ENCODE measurements around the gene EIF3D.

The EIF3D gene

GRCh38 chr22:36505998-36506635 lies 22.8 kb downstream of the EIF3D start:
- DNase-seq (ENCODE audit: low spot score), result no peak

- DNase-seq (ENCODE audit: low spot score), result no peak
These were observed 30.9 kb downstream of the EIF3D start for GRCh38 chr22:36497910-36498665.

DNA sequence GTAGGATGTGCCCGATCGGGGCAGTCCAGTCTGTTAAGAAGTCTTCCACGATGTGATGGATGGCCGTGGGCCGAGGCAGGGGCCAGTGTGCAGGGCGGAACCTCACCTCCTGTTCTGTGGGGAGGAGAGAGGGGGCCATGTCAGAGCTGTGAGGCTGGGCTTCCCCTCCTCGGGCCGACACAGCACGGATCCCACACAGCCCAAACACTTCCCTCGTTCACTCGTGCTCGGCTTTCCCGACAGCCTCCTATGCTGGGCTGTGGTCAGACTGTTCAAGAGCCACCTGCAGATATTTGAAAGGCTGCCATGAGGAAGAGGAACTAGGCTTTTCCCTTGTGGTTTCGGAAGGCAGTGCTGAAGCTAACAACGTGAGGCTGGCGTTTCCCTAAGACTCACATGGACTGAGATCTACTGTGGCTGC lies 35.3 kb downstream of the EIF3D start:
- DNase-seq (ENCODE audit: low spot score), result no peak

- no peak for DNase-seq (ENCODE audit: low spot score)
These were observed 36.9 kb downstream of the EIF3D start for GRCh38 chr22:36492109-36492508.

DNA sequence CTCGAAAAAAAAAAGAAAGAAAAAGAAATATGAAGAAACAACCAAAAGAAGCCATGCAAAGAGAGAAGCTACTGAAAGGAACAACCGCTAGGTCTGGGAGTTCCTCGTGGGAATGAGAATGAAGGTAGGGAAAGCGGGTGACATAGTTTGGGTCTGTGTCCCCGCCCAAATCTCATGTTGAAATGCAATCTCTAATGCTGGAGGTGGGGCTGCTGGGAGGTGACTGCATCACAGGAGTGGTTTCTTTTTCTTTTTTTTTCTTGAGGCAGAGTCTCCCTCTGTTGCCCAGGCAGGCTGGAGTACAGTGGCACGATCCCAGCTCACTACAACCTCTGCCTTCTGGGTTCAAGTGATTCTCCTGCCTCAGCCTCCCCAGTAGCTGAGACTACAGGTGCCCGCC lies 37.8 kb downstream of the EIF3D start:
- DNase-seq (ENCODE audit: low spot score), result no peak

GRCh38 chr22:36486619-36487384 lies 42.2 kb downstream of the EIF3D start:
- peak; percentile 54 for DNase-seq (ENCODE audit: low spot score)

- peak; percentile 97 for DNase-seq (ENCODE audit: low spot score)
These were observed 47.4 kb downstream of the EIF3D start, which contains the start of gene TXN2 for GRCh38 chr22:36481393-36482168. TSS of gene TXN2 (minus strand) at chr22:36481640. CDS start at chr22:36480837, 803 bp downstream.

DNA sequence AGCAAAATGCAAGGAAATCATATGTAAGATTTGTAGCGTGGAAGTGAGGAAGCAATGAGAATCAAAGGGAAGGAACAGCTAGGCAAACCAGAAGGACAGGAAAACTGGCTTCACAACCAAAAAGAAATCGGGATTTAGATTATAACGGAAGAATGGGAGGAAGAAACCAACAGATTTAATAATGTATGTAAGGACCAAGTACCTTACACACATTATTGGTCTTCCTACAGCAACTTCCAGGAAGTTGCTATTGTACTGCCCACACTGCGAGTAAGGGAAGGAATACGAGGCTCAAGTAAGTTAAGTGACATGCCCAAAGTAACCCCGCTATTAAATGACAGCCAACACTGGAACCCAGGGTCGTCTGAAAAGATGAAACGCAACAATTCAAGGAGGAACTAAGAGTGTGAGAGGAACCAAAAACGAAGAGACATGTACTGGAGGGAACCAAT lies 48.0 kb downstream of the EIF3D start:
- no peak for DNase-seq (ENCODE audit: low spot score)

DNA sequence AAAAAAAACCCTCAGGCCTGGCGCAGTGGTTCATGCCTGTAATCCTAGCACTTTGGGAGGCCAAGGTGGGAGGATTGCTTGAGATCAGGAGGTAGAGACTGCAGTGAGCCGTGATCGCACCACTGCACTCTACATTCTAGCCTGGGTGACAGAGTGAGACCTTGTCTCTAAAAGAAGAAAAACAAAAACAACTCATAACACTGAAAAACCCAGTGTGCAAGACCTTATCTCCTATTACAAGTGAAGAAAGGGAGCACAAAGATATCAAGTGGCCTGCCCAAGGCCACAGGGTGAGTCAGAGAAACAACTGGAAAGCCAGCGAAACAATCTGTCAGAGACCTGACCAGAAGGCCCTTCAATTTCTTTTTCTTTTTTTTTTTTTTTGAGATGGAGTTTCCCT lies 50.0 kb downstream of the EIF3D start:
- peak; percentile 26 for DNase-seq (ENCODE audit: low spot score)

- no peak for DNase-seq (ENCODE audit: low spot score)
These were observed 53.6 kb downstream of the EIF3D start for GRCh38 chr22:36475341-36475740.

DNA sequence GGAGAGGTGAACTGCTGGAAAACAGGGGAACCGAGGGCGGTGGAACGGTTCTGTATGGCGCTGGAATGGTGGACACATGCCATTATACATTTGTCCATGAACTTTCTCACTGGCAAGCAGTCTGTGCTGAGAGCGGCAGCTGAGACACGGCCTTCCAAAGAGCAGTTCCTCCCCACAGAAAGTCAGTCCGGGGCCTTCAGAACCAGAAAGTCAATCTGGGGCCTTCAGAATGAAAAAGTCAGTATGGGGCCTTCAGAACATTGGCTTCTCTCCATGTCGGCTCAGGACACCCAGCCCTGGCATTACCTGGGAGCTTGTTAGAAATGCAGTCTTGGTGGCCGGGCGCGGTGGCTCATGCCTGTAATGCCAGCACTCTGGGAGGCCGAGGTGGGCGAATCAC lies 56.3 kb downstream of the EIF3D start:
- no peak for DNase-seq (ENCODE audit: low spot score)

- no peak for DNase-seq (ENCODE audit: low spot score)
These were observed 57.6 kb downstream of the EIF3D start for GRCh38 chr22:36471341-36471821.

DNA sequence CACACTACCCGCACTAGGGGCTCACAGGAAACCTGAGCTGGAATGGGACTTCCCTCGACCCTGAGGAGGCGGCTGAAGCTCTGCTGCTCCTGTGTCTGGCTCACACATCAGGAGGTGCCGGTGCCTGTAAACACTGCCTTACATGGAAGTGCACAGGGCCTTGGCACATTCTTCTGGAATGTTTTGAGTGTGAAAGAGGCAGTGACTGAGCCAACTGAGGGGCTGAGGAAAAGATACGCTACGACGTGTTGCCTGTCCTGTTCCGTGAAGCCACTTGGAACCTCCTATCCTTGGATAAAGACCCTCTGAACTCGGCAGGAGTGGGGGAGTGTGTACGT lies 58.0 kb downstream of the EIF3D start:
- no peak for DNase-seq (ENCODE audit: low spot score)

- DNase-seq (ENCODE audit: low spot score), result peak; percentile 89
These were observed 58.6 kb downstream of the EIF3D start for GRCh38 chr22:36470162-36470993.

DNA sequence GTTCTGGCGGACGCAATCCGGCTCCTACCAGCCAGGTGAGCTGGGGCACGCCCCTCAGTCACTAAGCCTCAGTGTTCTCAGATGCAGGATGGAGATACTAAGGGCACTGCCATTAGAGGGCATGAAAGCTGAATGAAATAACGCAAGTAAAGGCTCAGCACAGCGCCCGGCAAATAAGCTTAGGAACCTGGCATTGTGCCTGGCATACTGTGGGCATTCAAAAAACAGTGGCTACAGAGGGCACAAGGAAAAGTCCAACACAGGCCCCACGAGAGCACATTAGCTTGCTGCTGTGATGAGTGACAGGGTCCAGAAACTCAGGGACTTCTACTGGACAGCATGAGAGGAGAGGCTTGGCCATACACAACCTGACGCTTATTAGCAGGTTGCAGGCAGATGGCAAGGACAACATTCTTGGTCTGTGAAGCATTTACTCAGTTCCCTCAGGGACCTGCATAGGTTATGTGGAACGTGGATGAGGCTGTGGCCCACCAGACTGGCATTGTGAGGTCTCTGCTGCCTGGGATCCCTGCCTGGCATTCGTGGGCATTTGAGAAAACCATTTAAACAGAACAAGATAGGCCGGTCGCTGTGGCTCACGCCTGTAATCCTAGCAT lies 59.8 kb downstream of the EIF3D start:
- DNase-seq (ENCODE audit: low spot score), result no peak

GRCh38 chr22:36467946-36468345 lies 61.0 kb downstream of the EIF3D start:
- DNase-seq (ENCODE audit: low spot score), result no peak

DNA sequence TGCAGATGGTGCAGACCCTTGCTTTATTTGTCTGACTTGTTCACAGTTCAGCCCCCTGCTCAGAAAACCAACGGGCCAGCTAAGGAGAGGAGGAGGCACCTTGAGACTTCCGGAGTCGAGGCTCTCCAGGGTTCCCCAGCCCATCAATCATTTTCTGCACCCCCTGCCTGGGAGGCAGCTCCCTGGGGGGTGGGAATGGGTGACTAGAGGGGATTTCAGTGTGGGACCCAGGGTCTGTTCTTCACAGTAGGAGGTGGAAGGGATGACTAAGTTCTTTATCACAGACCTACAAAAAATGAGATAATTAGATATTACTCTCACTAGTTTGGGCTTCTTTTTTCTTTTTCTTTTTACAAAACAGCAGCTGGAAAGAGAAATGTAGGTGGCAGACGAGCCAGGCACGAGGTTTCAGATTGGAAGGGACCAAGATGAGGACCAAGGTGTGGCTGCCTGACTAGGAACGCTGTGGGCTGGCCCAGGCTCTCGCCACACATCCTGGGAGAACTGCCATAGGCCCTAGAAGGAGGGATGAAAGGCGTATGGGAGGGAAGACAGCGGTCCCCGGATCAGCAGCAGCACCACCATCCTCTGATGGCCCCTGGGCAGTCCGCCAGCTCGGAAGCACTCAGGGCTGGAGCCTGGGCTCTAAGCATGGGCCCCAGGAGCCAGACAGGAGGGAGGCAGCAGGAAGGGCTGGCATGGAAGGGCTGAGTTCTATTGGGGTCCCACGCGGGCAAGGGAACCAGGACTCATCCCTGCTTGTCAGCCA lies 61.7 kb downstream of the EIF3D start:
- DNase-seq (ENCODE audit: low spot score), result no peak

- no peak for DNase-seq (ENCODE audit: low spot score)
These were observed 62.7 kb downstream of the EIF3D start for GRCh38 chr22:36466258-36466657.

GRCh38 chr22:36465232-36466021 lies 63.5 kb downstream of the EIF3D start:
- no peak for DNase-seq (ENCODE audit: low spot score)
